AG04449 (cell line): ENCODE measurements around the gene SERPIND1.

ENCODE experiments used
- CTCF ChIA-PET: fragments of 350-600 bp; formaldehyde crosslinking; extraction: SDS; loops from one replicate; lab custom pipeline; 2021; ENCODE audit warnings: antibody characterized with exemption; lab: Yijun Ruan, JAX
- POLR2A ChIA-PET: fragments of 400-600, 350-600 bp; formaldehyde crosslinking; extraction: SDS; loops from one replicate; lab custom pipeline; 2020; ENCODE audit warnings: antibody characterized with exemption, inconsistent platforms; lab: Yijun Ruan, JAX
- DNase-seq: peaks from one replicate; pipeline ENCODE4 v3.0.0-alpha.2; 2010; ENCODE audit warnings: low read depth, low spot score
- H3K4me3 ChIP-seq: 2 replicates; pipeline ENCODE4 v1.5.1; 2011; ENCODE audit warnings: low read depth, mild to moderate bottlenecking, control low read depth, low read length
- CTCF ChIP-seq: IDR thresholded peaks from one replicate; pipeline ENCODE4 v1.5.1; 2011; ENCODE audit warnings: mild to moderate bottlenecking, moderate library complexity, low read length, control low read depth, inconsistent platforms; ENCODE audit not compliant: insufficient read depth; ENCODE audit errors: missing control alignments

SERPIND1 gene

GRCh38 chr22:20793748-20794649 is 20.1 kb downstream of the SERPIND1 start:
- no peak for TF ChIP-seq CTCF
- CTCF ChIA-PET = interaction anchor here (1.0 to 4.9 kb wide), 4 partner anchors 9 to 44 kb away, joined by 3 to 57 read pairs (median 10); no protein-coding TSS in a partner anchor

GRCh38 chr22:20794650-20795413 is 20.9 kb downstream of the SERPIND1 start:
- POLR2A ChIA-PET = no interaction called here

More at GRCh38 chr22:20793748-20794649, 20.1 kb downstream of the SERPIND1 start:
- no peak overlapping the region for H3K4me3 ChIP-seq
- DNase-seq = no peak
- POLR2A ChIA-PET = no interaction called here

GRCh38 chr22:20796731-20797130 is 22.8 kb downstream of the SERPIND1 start:
- TF ChIP-seq CTCF = no peak
- ChIA-PET CTCF (interaction anchor here (1.1 to 1.4 kb wide), 2 partner anchors 13 to 306 kb away, joined by 3 to 5 read pairs; no protein-coding TSS in a partner anchor), POLR2A (no interaction called here)
- H3K4me3 ChIP-seq = no peak overlapping the region
- no peak for DNase-seq

More at GRCh38 chr22:20794650-20795413, 20.9 kb downstream of the SERPIND1 start:
- TF ChIP-seq CTCF = no peak
- H3K4me3 ChIP-seq = no peak overlapping the region
- CTCF ChIA-PET = interaction anchor here (1.6 to 4.9 kb wide), 3 partner anchors 8 to 13 kb away, joined by 7 to 57 read pairs (median 16); no protein-coding TSS in a partner anchor
- no peak for DNase-seq

- ChIA-PET CTCF (no interaction called here), POLR2A (no interaction called here)
- no peak overlapping the region for H3K4me3 ChIP-seq
- no peak for DNase-seq
- TF ChIP-seq CTCF = no peak
Measured at GRCh38 chr22:20798218-20798617, 24.3 kb downstream of the SERPIND1 start.

GRCh38 chr22:20798974-20799373 is 25.1 kb downstream of the SERPIND1 start:
- H3K4me3 ChIP-seq = no peak overlapping the region
- TF ChIP-seq CTCF = no peak
- ChIA-PET POLR2A (no interaction called here), CTCF (no interaction called here)
- no peak for DNase-seq
